Activated CD8-positive, alpha-beta memory T cell treated with anti-CD3 and anti-CD28 coated beads for 48 hours (primary cell): Measurements from ENCODE around the gene DHODH.
"Not testable (repeated sequence)": the region's sequence is repeated elsewhere in the genome, so short reads cannot be mapped to it uniquely, and the experiment has no call there.

Experiments
- DNase-seq, 3 experiments: peaks; one replicate each; pipeline ENCODE4 v3.0.0-alpha.2; 2020; ENCODE audit warnings: low read depth in 2 of 3, low spot score in 2 of 3

The DHODH gene

DNA sequence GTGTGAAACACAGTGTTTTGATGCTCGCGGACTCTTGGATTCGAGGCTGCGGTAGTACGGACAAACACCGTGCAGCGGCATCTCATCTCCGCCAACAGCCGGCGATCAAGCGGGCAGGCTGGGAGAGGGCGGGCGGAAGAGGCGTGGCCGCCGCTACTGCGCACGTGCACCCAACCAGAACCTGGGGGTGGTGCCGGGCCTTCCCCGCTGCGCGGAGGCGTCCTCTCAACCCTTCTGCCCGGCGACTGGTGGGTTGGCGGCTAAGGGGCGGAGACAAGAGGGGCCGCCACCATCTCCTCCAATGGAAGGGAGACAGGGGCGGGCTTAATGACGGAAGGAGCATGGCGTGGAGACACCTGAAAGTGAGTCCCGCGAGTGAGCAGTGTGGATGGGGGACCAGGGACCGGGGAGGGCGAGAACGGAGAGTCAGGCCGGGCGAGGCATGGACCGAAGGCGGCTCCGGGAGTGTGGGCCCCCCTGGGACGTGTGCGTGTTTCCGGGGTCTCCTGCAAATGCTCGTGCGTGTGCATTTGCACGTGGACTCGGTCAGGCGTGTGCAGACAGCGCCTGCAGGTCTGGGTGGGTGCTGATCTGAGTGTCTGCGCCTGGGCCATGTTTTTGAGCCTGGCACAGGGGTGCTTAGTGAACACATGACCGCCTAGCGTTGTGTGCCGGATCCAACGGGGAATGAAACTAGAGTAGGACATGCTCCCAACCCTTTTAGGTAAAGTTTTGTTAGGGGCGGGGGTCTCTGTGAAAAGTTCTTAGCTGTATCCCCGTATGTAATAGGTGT, at the start of gene DHODH:
DHODH (plus strand) TSS at position 321 of the 793 bp plus-strand sequence; CDS start at position 342, 21 bp downstream.
- peak; percentile 81 to 96 (median 86) for DNase-seq

DNA sequence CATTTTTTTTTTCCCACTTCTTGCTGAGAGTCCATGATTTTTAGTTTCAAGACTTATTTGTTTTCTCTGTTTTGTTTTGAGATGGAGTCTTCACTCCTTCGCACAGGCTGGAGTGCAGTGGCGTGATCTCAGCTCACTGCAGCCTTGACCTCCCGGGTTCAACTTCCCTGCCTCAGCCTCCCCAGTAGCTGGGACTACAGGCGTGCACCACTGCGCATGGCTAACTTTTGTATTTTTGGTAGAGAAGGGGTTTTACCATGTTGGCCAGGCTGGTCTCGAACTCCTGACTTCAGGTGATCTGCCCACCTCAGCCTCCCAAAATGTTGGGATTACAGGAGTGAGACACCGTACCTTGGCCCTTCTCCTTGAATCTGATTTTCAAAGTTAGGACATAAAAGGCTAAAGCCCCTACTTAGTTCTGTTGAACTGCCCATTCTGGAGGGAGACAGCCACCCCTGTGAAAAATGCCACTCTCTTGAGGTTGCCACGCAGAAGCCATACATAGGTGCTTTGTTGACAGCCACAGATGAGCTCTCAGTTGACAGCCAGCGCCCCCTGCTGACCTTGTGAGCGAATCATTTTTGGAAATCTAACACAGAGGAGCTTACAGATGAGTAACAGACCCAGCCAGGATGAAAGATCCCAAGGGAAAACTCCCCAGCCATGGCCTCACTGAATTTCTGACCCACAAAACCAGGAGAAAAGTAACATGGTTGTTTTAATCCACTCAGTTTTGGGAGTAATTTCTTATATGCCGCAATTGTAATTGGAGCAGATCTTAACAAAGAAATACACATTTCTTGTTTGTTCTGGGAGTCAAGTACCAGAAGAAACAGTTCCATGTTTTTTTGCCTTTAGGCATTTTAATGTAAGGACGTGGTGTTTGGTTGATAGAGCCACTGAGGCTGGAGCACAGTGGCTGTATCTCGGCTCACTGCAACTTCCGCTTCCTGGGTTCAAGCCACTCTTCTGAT, 47.2 kb upstream of the DHODH start:
- DNase-seq: peak; percentile 44 to 72 (median 65)

DNA sequence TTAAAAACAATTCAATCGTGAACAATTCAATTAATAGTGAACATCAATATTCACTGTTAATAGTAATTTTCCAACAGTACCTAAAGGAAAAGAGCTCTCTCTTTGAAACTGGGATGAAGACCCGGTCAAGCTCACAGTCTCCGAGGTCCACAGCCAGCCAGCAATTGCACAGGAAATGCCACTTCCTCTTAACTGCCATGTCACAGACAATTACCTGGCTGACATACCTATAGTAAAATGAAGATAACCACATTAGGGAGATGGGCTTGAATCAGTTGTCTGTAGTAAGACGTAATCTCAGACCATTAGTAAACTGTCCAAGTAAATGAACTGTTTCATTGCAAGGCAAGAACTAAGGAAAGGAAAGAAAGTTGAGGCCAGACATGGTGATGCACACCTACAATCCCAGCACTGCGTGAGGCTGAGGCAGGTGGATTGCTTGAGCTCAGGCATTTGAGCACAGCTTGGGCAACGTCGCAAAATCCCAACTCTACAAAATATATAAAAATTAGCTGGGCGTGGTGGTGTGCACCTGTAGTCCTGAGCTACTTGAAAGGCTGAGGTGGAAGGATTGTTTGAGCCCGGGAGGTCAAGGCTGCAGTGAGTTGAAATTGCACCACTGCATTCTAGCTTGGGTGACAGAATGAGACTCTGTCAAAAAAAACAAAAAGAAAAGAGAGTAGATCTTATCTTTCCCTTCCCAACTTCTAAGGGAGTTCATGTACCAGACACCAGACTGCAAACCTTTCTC, 45.2 kb upstream of the DHODH start:
- no peak for DNase-seq

DNA sequence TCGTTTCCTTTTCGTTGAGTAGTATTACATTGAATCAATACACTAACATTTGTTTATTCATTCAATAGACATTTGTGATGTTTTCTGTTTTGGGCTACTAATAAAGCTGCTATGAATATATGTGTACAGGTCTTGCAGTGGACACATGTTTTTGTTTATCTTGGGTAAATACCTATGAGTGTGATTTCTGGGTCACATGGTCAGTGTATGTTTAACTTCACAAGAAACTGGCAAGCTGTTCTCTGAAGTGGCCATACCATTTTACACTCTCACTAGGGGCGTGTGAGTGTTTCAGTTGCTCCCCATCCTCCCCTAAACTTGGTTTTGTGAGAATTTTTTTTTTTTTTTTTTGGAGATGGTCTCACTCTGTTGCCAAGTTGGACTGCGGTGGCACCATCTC, 43.3 kb upstream of the DHODH start:
- DNase-seq: no peak

- DNase-seq: no peak
Observed at GRCh38 chr16:71966932-71967331, 41.6 kb upstream of the DHODH start.

DNA sequence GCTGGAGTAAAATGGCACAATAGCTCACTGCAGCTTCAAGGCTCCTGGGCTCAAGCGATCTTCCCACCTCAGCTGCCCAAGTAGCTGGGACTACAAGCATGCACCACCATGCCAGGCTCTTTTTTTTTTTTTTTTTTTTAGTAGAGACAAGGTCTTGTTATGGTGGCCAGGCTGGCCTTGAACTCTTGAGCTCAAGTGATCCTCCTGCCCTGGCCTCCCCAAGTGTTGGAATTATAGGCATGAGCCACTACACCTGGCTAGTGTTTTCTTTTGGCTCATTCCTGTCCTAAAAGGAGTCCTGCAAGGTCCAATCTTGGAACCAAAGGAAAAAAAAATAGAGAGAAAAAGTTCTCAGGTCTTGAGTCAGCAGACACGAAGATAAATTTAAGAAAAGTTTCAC, 39.2 kb upstream of the DHODH start:
- DNase-seq: no peak

- no peak for DNase-seq
Observed at GRCh38 chr16:71971571-71971970, 37.0 kb upstream of the DHODH start.

DNA sequence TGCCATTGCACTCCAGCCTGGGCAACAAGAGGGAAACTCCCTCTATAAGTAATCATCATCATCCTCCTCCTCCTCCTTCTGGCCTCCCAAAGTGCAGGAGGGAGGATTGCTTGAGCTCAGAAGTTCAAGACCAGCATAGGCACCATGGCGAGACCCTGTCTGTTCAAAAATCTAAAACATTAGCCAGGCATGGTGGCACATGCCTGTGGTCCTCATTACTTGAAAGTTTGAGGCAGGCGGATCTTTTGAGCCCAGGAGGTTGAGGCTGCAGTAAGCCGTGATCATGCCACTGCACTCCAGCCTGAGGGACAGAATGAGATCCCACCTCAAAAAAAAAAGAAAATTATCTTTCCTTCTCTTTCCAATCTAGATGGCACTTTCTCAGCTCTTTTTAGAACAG, 36.2 kb upstream of the DHODH start:
- no peak for DNase-seq

GRCh38 chr16:71973001-71973400, 35.5 kb upstream of the DHODH start:
- no peak for DNase-seq

GRCh38 chr16:71974068-71974818, 34.3 kb upstream of the DHODH start:
- DNase-seq: no peak

DNA sequence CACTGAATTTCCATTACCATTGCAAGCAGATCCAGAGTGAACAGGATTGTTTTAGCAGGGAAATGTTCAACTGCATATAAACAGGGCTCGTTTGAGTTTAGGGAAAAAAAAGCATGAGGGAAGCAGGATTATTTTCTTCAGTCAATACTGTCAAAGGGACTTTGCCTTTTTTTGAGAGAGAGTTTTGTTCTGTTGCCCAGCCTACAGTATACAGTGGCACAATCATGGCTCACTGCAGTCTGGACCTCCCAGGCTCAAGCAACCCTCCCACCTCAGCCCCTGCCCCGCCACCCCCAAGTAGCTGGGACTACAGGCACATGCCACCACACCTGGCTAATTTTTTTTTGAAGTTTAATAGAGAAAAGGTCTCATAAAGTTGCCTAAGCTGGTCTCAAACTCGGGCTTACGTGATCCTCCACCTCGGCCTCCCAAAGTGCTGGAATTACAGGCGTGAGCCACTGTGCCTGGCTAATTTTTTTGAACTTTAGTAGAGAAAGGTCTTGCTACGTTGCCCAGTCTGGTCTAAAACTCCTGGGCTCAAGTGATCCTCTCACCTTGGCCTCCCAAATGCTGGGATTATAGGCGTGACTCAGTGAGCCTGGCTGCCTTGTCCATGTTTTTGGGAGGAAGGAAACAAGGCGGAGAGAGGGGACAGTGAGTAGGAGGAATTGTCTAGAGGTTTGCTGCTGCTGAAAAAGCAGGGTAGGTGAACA, 23.1 kb upstream of the DHODH start:
- DNase-seq: no peak

DNA sequence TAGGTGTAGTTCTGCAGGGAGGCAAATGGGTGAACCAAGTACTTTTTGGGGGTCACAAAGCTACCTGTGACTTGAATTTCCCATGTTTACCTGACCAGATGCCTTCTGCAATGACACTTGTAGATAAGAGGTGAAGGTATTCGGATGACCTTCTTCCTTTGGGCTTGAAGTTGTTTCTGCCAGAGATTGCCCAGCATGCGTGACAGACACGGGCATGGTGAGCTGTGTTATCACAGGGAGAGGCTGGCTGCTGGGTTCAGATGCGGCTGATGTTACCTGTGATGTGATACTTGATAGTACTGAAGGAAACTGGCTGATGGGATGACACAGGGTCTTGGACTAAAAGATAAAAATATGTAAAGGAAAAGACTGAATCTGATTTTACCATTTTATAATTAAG, 22.4 kb upstream of the DHODH start:
- no peak for DNase-seq

- no peak for DNase-seq
Observed at GRCh38 chr16:71995038-71995437, 13.5 kb upstream of the DHODH start.

GRCh38 chr16:71997578-71997977, 11.0 kb upstream of the DHODH start:
- DNase-seq: not testable (repeated sequence)

DNA sequence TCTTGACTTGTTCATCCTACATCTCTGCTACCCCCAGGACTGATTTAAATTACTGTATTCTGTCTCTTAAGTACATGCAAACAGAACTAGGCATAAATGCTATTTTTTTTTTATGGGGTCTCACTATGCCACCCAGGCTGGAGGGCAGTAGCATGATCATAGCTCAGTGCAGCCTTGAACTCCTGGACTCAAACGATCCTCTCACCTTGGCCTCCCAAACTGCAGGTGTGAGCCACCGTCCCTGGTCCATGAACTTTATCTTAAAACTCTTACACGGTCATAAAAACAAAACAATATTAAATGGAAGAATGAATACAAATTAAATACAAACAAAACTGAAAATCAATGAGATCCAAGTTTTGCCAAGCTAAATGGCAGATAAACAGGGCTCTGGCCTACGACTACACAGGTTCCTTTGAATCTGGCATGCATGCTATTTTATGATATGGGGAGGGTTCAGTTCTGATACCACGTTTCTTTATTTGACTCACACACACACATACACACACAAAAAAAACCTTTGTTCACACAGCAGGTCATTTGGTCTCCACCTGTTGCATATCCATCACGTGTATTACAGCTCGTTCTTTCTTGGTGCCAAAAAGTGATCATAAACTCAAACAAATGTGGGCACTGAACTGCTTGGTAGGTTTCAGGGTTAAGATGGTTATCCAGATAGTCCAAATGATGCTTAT, 7.2 kb upstream of the DHODH start:
- DNase-seq: no peak

- no peak for DNase-seq
Observed at GRCh38 chr16:72002619-72003018, 5.9 kb upstream of the DHODH start.

DNA sequence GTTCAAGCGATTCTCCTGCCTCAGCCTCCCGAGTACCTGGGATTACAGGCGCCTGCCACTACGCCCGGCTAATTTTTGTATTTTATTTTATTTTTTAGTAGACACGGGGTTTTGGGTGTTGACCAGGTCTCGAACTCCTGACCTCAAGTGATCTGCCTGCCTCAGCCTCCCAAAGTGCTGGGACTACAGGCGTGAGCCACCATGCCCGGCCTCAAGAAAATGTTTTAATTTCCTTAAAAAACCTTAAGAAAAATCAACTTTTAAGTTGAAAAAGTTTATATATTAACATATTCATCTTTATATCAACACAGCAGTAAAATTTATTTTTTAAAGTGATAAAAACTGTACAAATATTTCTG, 500 bp upstream of the DHODH start:
- not testable (repeated sequence) for DNase-seq

DNA sequence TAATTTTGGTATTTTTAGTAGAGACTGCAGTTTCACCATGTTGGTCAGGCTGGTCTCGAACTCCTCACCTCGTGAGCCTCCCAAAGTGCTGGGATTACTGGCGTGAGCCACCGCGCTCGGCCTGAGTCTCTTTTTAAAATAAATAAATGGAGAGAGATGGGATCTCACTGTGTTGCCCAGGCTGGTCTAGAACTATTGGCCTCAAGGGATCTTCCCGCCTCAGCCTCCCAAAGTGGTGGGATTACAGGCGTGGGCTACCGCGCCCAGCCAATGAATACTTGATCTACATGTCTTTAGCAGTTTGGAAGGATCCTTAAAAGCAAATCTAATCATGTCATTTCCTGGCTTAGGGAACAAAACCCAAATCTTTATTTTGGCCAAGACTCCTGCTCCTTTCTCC, 1.2 kb downstream of the DHODH start:
- no peak for DNase-seq

DNA sequence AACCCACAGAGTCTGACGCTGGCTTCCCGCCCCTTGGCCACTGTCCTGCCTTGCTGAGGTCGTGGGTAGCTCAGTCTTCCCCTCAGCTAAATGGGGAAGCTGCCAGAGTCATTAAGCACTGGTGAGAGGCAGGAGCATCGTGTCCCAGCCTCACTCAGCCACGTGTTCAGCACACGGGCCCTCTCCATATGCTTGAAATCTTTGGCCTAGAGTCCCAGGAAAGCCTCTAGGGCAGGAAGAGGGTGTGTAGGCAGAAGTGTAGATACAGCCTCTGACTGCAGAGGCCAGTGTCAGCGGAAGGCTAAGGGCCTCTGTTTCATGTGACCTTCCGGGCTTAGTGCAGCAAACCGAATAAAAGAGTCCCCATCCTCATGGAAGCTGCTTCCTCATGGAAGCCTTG, 4.1 kb downstream of the DHODH start:
- no peak for DNase-seq
